SK-N-SH (cell line): ENCODE results near the gene RPL5. TPM values are rescaled to one million over a fixed set of nuclear protein-coding genes. Genes with fewer than 3 reads are reported as not detected.

Experiments
- CTCF ChIA-PET: fragments of 300-600, 350-600 bp; formaldehyde crosslinking; extraction: SDS; loops from one replicate; lab custom pipeline; 2021; lab: Yijun Ruan, JAX
- POLR2A ChIA-PET: fragments of 350-600 bp; sonication (Branson Sonifier 250); formaldehyde crosslinking; extraction: SDS; loops from one replicate; lab custom pipeline; 2020; ENCODE audit warnings: antibody characterized with exemption, inconsistent platforms; lab: Yijun Ruan, JAX
- DNase-seq: peaks from one replicate; pipeline ENCODE4 v3.0.0; 2012
- H2AFZ ChIP-seq: fragments of 200-600 bp; sonication (generic); 2 replicates; pipeline ENCODE4 v1.8.1; 2016; ENCODE audit warnings: antibody characterized with exemption, mild to moderate bottlenecking, low read depth
- H3F3A ChIP-seq: fragments of 200-600 bp; sonication (generic); replicated peaks from 2 replicates; pipeline ENCODE3; 2016; ENCODE audit warnings: antibody characterized with exemption, mild to moderate bottlenecking; ENCODE audit not compliant: insufficient read depth
- H3K27ac ChIP-seq, 2 experiments: fragments of 200-500 bp in 1 of 2; fragments of 200-600 bp in 1 of 2; sonication (Bioruptor generic) in 1 of 2; sonication (generic), shearing (Covaris generic) in 1 of 2; 2 replicates each; pipeline versions ENCODE4 v1.5.1 to v1.6.1; 2014 to 2016; ENCODE audit warnings: low read depth in 2 of 2, inconsistent platforms in 1 of 2, low read length in 1 of 2, mild to moderate bottlenecking in 1 of 2, mixed read lengths in 1 of 2
- H3K27me3 ChIP-seq: fragments of 200-600 bp; sonication (generic), shearing (Covaris generic); 2 replicates; pipeline ENCODE4 v1.6.1; 2016; ENCODE audit warnings: mixed run types; ENCODE audit not compliant: insufficient read depth
- H3K36me3 ChIP-seq, 2 experiments: fragments of 200-500 bp in 1 of 2; fragments of 200-600 bp in 1 of 2; sonication (Bioruptor generic) in 1 of 2; sonication (generic) in 1 of 2; replicated peaks in 1 of 2; 2 replicates each; pipeline versions ENCODE3 to v1.5.1; 2014 to 2016; ENCODE audit warnings: low read length in 1 of 2, mild to moderate bottlenecking in 1 of 2; ENCODE audit not compliant: insufficient read depth in 2 of 2, control insufficient read depth in 1 of 2
- H3K4me1 ChIP-seq, 2 experiments: fragments of 200-500 bp in 1 of 2; fragments of 200-600 bp in 1 of 2; sonication (Bioruptor generic) in 1 of 2; sonication (generic), shearing (Covaris generic) in 1 of 2; 2 replicates each; pipeline versions ENCODE4 v1.5.1 to v1.6.1; 2014 to 2016; ENCODE audit warnings: low read depth in 1 of 2, low read length in 1 of 2, mixed run types in 1 of 2; ENCODE audit not compliant: insufficient read depth in 2 of 2, control insufficient read depth in 1 of 2
- H3K4me2 ChIP-seq: fragments of 200-600 bp; sonication (generic), shearing (Covaris generic); 2 replicates; pipeline ENCODE4 v1.6.1; 2017; ENCODE audit warnings: mixed run types
- H3K4me3 ChIP-seq, 2 experiments: fragments of 200-500 bp in 1 of 2; fragments of 200-600 bp in 1 of 2; sonication (Bioruptor generic) in 1 of 2; sonication (generic), shearing (Covaris generic) in 1 of 2; 2 replicates each; pipeline versions ENCODE4 v1.5.1 to v1.8.1; 2014 to 2016; ENCODE audit warnings: low read depth in 2 of 2, inconsistent platforms in 1 of 2, low read length in 1 of 2, mild to moderate bottlenecking in 1 of 2, mixed read lengths in 1 of 2, moderate library complexity in 1 of 2
- H3K79me2 ChIP-seq: fragments of 200-600 bp; sonication (generic); 2 replicates; pipeline ENCODE4 v1.8.1; 2017; ENCODE audit warnings: mild to moderate bottlenecking; ENCODE audit not compliant: insufficient read depth
- H3K9ac ChIP-seq: fragments of 200-600 bp; sonication (generic); 2 replicates; pipeline ENCODE4 v1.6.1; 2017; ENCODE audit warnings: mixed run types
- H3K9me2 ChIP-seq: fragments of 200-600 bp; sonication (generic); 2 replicates; pipeline ENCODE4 v1.6.1; 2017; ENCODE audit warnings: mixed run types
- H3K9me3 ChIP-seq: fragments of 200-600 bp; sonication (generic); 2 replicates; pipeline ENCODE4 v1.6.1; 2017; ENCODE audit warnings: mixed run types, mild to moderate bottlenecking, moderate library complexity
- H4K20me1 ChIP-seq: fragments of 200-600 bp; sonication (generic); 2 replicates; pipeline ENCODE4 v1.6.1; 2017; ENCODE audit warnings: mild to moderate bottlenecking, mixed run types; ENCODE audit not compliant: insufficient read depth
- CTCF ChIP-seq: fragments of 200-600 bp; sonication (generic); IDR thresholded peaks from 2 replicates; pipeline ENCODE4 v1.6.1; 2017; ENCODE audit warnings: antibody characterized with exemption, mild to moderate bottlenecking, moderate library complexity
- ELF1 ChIP-seq: IDR thresholded peaks from 2 replicates; pipeline ENCODE4 v1.4.0; 2012
- EP300 ChIP-seq, 2 experiments: IDR thresholded peaks; 2 replicates each; pipeline versions ENCODE4 v1.4.0 to v1.6.1; 2012; ENCODE audit warnings: borderline replicate concordance in 1 of 2, low read depth in 1 of 2, low read length in 1 of 2
- EZH2phosphoT487 ChIP-seq: fragments of 200-600 bp; sonication (generic); IDR thresholded peaks from 2 replicates; pipeline ENCODE4 v1.6.1; 2017; ENCODE audit warnings: low read depth, mixed run types, mild to moderate bottlenecking, antibody characterized with exemption, moderate library complexity, borderline replicate concordance
- FOSL2 ChIP-seq: IDR thresholded peaks from 2 replicates; pipeline ENCODE4 v1.4.0; 2012; ENCODE audit warnings: low read depth, mild to moderate bottlenecking, moderate library complexity, borderline replicate concordance
- FOXJ3 ChIP-seq: sonication (generic); formaldehyde crosslinking; IDR thresholded peaks from 2 replicates; pipeline ENCODE4 v1.5.1; 2020; ENCODE audit warnings: mild to moderate bottlenecking, missing genetic modification reagents
- FOXM1 ChIP-seq: IDR thresholded peaks from 2 replicates; pipeline ENCODE4 v1.4.0; 2012; ENCODE audit warnings: low read depth, mild to moderate bottlenecking
- MAX ChIP-seq: IDR thresholded peaks from 2 replicates; pipeline ENCODE4 v1.4.0; 2012; ENCODE audit warnings: low read depth
- MEF2A ChIP-seq: IDR thresholded peaks from 2 replicates; pipeline ENCODE4 v1.4.0; 2012; ENCODE audit warnings: low read depth, borderline replicate concordance
- POLR2AphosphoS5 ChIP-seq: IDR thresholded peaks from 2 replicates; pipeline ENCODE4 v1.6.1; 2012; ENCODE audit warnings: low read depth, low read length
- RAD21 ChIP-seq: IDR thresholded peaks from 2 replicates; pipeline ENCODE4 v1.6.1; 2012; ENCODE audit warnings: mild to moderate bottlenecking, low read length
- RCOR1 ChIP-seq: fragments of 150-350 bp; IDR thresholded peaks from 2 replicates; pipeline ENCODE4 v1.6.1; 2017; ENCODE audit warnings: antibody characterized with exemption, low read length
- RFX5 ChIP-seq: IDR thresholded peaks from 2 replicates; pipeline ENCODE4 v1.6.1; 2012; ENCODE audit warnings: mild to moderate bottlenecking, improper control_type of control experiment, low read length
- RXRA ChIP-seq: IDR thresholded peaks from 2 replicates; pipeline ENCODE4 v1.4.0; 2012; ENCODE audit warnings: low read depth, mild to moderate bottlenecking, borderline replicate concordance
- SIN3A ChIP-seq: IDR thresholded peaks from 2 replicates; pipeline ENCODE4 v1.6.1; 2012; ENCODE audit warnings: low read depth, mild to moderate bottlenecking, low read length, moderate library complexity, borderline replicate concordance
- TAF1 ChIP-seq: IDR thresholded peaks from 2 replicates; pipeline ENCODE4 v1.6.1; 2012; ENCODE audit warnings: low read depth, mild to moderate bottlenecking, low read length, moderate library complexity, borderline replicate concordance
- TEAD4 ChIP-seq: IDR thresholded peaks from 2 replicates; pipeline ENCODE4 v1.4.0; 2012; ENCODE audit warnings: mild to moderate bottlenecking, borderline replicate concordance; ENCODE audit not compliant: insufficient read depth
- USF2 ChIP-seq: fragments of 150-350 bp; IDR thresholded peaks from 2 replicates; pipeline ENCODE4 v1.6.1; 2017; ENCODE audit warnings: antibody characterized with exemption, low read length, low read depth, borderline replicate concordance
- ZBTB33 ChIP-seq: IDR thresholded peaks from 2 replicates; pipeline ENCODE4 v1.4.0; 2012; ENCODE audit warnings: low read depth, borderline replicate concordance
- WGBS: methylation state at CpG from one replicate; pipeline ENCODE4 v1.1.6; 2017; ENCODE audit warnings: low lambda C conversion rate; 5-methylcytosine and 5-hydroxymethylcytosine counted together
- polyA plus RNA-seq, 3 experiments: library from polyadenylated mRNA; depleted of rRNA; stranded (reverse); fragments of >200 nt; gene quantifications; 2 replicates each; pipeline ENCODE4 v1.2.3, GENCODE V29; 2012
- TF ChIP-seq, protein P1 (sequence below): IDR thresholded peaks from 2 replicates; pipeline ENCODE4 v1.4.0; 2012; ENCODE audit warnings: low read depth, borderline replicate concordance

Gene RPL5
- polyA plus RNA-seq, 1 of the 3 experiments (the other 2 are of a cell fraction) = 1,489 TPM

GRCh38 chr1:92877081-92877711 is 45.4 kb downstream of the RPL5 start:
- POLR2A ChIA-PET = no interaction called here

More at GRCh38 chr1:92877081-92877711, 45.4 kb downstream of the RPL5 start:
- H3K79me2 ChIP-seq = no peaks in the 10 kb centered on the region
- H2AFZ ChIP-seq = peak overlapping the region; percentile 9; the same call in 1 of the 2 replicates
- peaks cover 8% of the 10 kb centered on the region for H3F3A ChIP-seq
- H3K36me3 ChIP-seq = peaks cover 0 to 3% of the 10 kb centered on the region in 2 experiments
- H3K27ac ChIP-seq = peak overlapping the region in 1 of 2 experiments; percentile 79; a peak in 2 of 4 replicates
- no peaks in the 10 kb centered on the region for H4K20me1 ChIP-seq
- no peak overlapping the region for H3K9ac ChIP-seq
- H3K4me1 ChIP-seq = peaks cover 0 to 18% of the 10 kb centered on the region in 2 experiments; a peak in 2 of 4 replicates
- H3K9me3 ChIP-seq = no peaks in the 10 kb centered on the region; the same call in 1 of the 2 replicates
- CTCF ChIA-PET = interaction anchor here (0.9 to 6.9 kb wide), 11 partner anchors 9 to 146 kb away, joined by 3 to 46 read pairs (median 4); partner anchors contain the start of gene DIPK1A
- H3K4me2 ChIP-seq = 0 out of 2 replicates have a peak overlapping the region, but pooled peaks have one; percentile 8
- TF ChIP-seq POLR2AphosphoS5 (no peak), MAX (no peak), FOSL2 (no peak), EP300 (IDR thresholded peaks at IDR 0.05; ENCODE audit: borderline replicate concordance in 1 of 2, low read depth in 1 of 2, low read length in 1 of 2) (no peak), MEF2A (no peak), RFX5 (no peak), RAD21 (no peak), RXRA (no peak), FOXM1 (no peak), EZH2phosphoT487 (no peak), TAF1 (no peak), ZBTB33 (no peak), FOXJ3 (CRISPR knock-in tag) (no peak), RCOR1 (no peak), SIN3A (no peak), TEAD4 (no peak), USF2 (no peak), CTCF (no peak), ELF1 (no peak)
- TF ChIP-seq, protein P1, sequence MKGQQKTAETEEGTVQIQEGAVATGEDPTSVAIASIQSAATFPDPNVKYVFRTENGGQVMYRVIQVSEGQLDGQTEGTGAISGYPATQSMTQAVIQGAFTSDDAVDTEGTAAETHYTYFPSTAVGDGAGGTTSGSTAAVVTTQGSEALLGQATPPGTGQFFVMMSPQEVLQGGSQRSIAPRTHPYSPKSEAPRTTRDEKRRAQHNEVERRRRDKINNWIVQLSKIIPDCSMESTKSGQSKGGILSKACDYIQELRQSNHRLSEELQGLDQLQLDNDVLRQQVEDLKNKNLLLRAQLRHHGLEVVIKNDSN = no peak
- DNase-seq = peak; percentile 5
- H3K9me2 ChIP-seq = no peaks in the 10 kb centered on the region
- H3K27me3 ChIP-seq = no peaks in the 10 kb centered on the region
- 64% methylated on average over 4 of the region's 4 CpGs for WGBS
- no peak overlapping the region for H3K4me3 ChIP-seq
